Right hindlimb (tissue), 1 donor: ENCODE results near the gene GMEB1.
A peak's percentile ranks its signal among the peaks of the same experiment; 100 is the strongest.
"Not testable (repeated sequence)": the region's sequence is repeated elsewhere in the genome, so short reads cannot be mapped to it uniquely, and the experiment has no call there.

Experiments used
- DNase-seq: peaks from one replicate; pipeline ENCODE4 v3.0.0-alpha.2; 2018

GMEB1 gene

GRCh38 chr1:28668191-28668955 is at the start of gene GMEB1:
Gene GMEB1, plus strand, starts transcription at chr1:28668784. Its CDS starts 14,829 bp downstream, at chr1:28683613.
- DNase-seq, result peak; percentile 91

- DNase-seq, result no peak
These were observed 36.9 kb upstream of the GMEB1 start for GRCh38 chr1:28631713-28632112.

- DNase-seq, result no peak
These were observed 36.0 kb upstream of the GMEB1 start for GRCh38 chr1:28632560-28632959.

GRCh38 chr1:28640766-28641165 is 27.8 kb upstream of the GMEB1 start:
- DNase-seq, result no peak

GRCh38 chr1:28642056-28642846 is 26.3 kb upstream of the GMEB1 start:
- DNase-seq, result no peak

GRCh38 chr1:28642847-28643635 is 25.5 kb upstream of the GMEB1 start, which contains the start of gene TAF12:
Gene TAF12, minus strand, starts transcription at chr1:28643067. Its CDS starts 20,986 bp downstream, at chr1:28622081.
- DNase-seq, result peak; percentile 97

- no peak for DNase-seq
These were observed 24.1 kb upstream of the GMEB1 start for GRCh38 chr1:28644494-28644893.

GRCh38 chr1:28645406-28645805 is 23.2 kb upstream of the GMEB1 start:
- DNase-seq, result not testable (repeated sequence)

- no peak for DNase-seq
These were observed 22.5 kb upstream of the GMEB1 start for GRCh38 chr1:28646040-28646439.

- peak; percentile 96 for DNase-seq
These were observed 20.5 kb upstream of the GMEB1 start for GRCh38 chr1:28648008-28648473.

GRCh38 chr1:28648474-28649198 is 19.9 kb upstream of the GMEB1 start, which contains the start of gene RNU11:
Gene RNU11, plus strand, starts transcription at chr1:28648600.
- DNase-seq, result peak; percentile 93

- DNase-seq, result not testable (repeated sequence)
These were observed 15.5 kb upstream of the GMEB1 start for GRCh38 chr1:28653063-28653462.

- not testable (repeated sequence) for DNase-seq
These were observed 14.7 kb upstream of the GMEB1 start for GRCh38 chr1:28653870-28654269.

- DNase-seq, result not testable (repeated sequence)
These were observed 12.9 kb upstream of the GMEB1 start for GRCh38 chr1:28655448-28656311.

- DNase-seq, result no peak
These were observed 12.2 kb upstream of the GMEB1 start for GRCh38 chr1:28656335-28656734.

- no peak for DNase-seq
These were observed 4.6 kb upstream of the GMEB1 start for GRCh38 chr1:28663871-28664470.

- no peak for DNase-seq
These were observed 1.8 kb upstream of the GMEB1 start for GRCh38 chr1:28666806-28667205.

GRCh38 chr1:28668956-28669723 is 556 bp downstream of the GMEB1 start:
- peak; percentile 75 for DNase-seq

- DNase-seq, result no peak
These were observed 2.7 kb downstream of the GMEB1 start for GRCh38 chr1:28671254-28671780.

- not testable (repeated sequence) for DNase-seq
These were observed 4.4 kb downstream of the GMEB1 start for GRCh38 chr1:28672971-28673370.
